ENCODE measurements around the gene RPL19.
"Not testable (repeated sequence)": the region's sequence is repeated elsewhere in the genome, so short reads cannot be mapped to it uniquely, and the experiment has no call there.

Gene RPL19

DNA sequence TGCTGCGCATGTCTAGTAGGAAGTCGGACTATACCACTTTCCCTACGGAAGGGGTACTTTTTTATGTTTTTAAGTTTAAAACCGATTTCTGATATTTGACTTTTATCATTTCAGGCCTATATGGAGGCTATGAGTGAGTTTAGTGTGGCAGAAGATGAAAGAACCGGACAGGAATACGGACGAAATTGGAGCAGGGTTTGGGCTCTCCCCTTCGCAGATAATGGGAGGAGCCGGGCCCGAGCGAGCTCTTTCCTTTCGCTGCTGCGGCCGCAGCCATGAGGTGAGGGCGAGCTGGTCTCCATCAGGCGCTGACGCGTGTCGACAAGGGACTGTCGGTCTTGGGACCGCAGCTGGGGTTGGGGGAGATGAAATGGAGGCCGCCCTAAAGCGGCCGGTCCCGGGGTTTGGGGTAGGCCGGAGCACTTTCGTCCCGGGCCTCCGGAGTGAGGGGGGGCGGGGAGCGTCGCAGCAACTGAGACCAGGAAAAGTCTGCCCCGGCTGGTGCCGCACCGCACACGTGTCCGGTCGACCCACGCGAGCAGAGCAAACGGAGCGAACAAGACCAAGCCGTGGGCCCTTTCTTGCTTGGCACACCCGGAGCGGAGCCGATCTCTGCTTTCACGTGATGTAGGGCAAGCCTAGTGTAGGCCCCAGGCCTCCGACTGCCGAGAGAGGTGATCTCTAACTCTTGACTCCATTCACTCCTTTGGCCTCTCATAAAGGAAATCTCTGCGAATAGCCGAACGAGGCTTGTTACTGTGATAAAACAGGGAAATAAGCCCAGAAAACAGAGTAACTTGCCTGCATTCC lies at the start of gene RPL19:
Gene RPL19, plus strand, starts transcription at position 214 of the 810 bp plus-strand sequence. Its CDS starts 62 bp downstream, at position 276.
- in situ Hi-C loops (cut with MboI; ENCODE audit: low sequenced_read_pairs) = no loop called here

DNA sequence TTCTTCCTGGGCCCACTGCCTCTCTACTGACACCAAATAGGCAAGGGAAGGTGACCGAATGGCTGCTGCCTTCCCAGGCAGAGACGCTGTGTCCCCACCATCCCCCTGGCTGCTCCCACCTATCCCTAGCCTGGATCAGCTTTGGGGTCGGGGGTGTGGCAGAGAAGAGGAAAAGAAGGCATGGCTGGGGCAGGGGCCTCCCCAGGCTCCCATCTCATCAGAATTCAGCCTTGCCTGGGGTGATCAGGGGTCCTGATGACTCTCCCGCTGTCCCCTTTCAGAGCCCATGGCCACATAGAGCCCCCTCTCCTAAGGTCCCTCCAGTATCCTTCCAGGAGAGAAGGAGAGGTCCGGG lies 49.3 kb upstream of the RPL19 start:
- in situ Hi-C loops (cut with MboI; ENCODE audit: low sequenced_read_pairs) = loop anchor here (10.0 kb wide), 1 partner anchor 166 kb away; no protein-coding TSS in a partner anchor

DNA sequence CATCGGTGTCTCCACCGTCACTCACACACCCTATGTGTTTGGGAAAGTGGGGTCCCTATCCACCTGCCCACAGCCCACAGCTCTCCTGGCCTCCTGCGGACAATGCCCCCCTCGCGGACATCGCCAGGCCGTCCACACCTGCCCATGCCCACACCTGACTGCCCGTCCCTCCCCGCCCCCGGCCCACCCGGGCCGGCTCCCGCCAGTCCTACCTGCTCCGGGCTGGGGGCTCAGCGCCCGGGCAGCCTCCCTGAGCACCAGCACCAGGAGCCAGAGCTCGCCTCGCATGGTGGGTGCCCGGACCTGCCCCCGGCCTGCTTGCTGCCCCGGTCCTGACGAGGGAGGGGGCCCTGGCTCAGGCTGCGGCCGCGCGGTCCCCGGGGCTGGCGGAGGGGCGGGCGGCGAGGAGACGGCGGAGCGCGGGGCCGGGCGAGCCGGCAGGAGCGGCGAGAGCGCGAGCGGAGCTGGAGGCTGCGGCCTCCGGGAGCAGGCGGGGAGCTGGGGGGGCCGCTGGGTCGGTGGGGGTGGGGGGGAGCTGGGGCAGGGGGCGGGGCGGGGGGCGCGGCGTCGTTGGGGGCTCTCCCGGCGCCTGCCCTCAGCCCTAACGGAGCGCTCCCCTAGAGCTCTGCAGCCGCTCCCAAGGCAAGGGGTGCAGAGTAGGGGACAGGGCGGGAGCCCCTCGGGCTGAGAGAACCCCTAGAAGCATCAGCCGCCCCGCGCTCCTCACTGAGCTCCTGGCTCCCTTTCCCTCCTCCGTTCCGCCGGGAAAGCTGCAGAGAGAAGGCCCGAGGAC lies 48.7 kb upstream of the RPL19 start, which contains the start of gene PLXDC1:
Gene PLXDC1, minus strand, starts transcription at position 488 of the 793 bp plus-strand sequence. Its CDS starts 200 bp downstream, at position 288.
- in situ Hi-C loops (cut with MboI; ENCODE audit: low sequenced_read_pairs) = loop anchor here (10.0 kb wide), 1 partner anchor 167 kb away; no protein-coding TSS in a partner anchor

- in situ Hi-C loops (cut with MboI; ENCODE audit: low sequenced_read_pairs) = loop anchor here (10.0 kb wide), 1 partner anchor 167 kb away; no protein-coding TSS in a partner anchor
These were observed 47.9 kb upstream of the RPL19 start for GRCh38 chr17:39151943-39152818.

GRCh38 chr17:39153599-39154051 lies 46.5 kb upstream of the RPL19 start:
- in situ Hi-C loops (cut with MboI; ENCODE audit: low sequenced_read_pairs) = loop anchor here (10.0 kb wide), 1 partner anchor 169 kb away; no protein-coding TSS in a partner anchor

GRCh38 chr17:39155654-39156053 lies 44.4 kb upstream of the RPL19 start:
- in situ Hi-C loops (cut with MboI; ENCODE audit: low sequenced_read_pairs) = loop anchor here (10.0 kb wide), 1 partner anchor 171 kb away; no protein-coding TSS in a partner anchor

- in situ Hi-C loops (cut with MboI; ENCODE audit: low sequenced_read_pairs) = loop anchor here (10.0 kb wide), 1 partner anchor 172 kb away; no protein-coding TSS in a partner anchor
These were observed 43.6 kb upstream of the RPL19 start for GRCh38 chr17:39156491-39156890.

DNA sequence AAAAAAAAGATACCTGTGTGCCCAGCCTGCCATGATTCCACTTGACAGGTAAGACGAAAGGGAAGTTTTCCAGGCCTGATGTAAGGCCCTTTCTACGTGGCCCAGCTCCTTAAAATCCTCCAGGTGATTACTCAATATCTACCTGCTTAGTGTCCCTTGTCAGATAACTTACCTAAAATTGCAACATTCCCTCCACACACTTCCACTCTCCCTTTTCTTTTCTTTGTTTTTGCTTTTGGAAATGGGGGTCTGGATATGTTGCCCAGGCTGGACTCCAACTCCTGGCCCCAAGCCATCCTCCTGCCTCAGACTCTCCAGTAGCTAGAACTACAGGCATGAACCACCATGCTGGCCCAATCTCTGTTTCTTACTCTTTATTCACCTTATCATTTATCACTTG lies 41.5 kb upstream of the RPL19 start:
- in situ Hi-C loops (cut with MboI; ENCODE audit: low sequenced_read_pairs) = loop anchor here (10.0 kb wide), 1 partner anchor 174 kb away; no protein-coding TSS in a partner anchor

DNA sequence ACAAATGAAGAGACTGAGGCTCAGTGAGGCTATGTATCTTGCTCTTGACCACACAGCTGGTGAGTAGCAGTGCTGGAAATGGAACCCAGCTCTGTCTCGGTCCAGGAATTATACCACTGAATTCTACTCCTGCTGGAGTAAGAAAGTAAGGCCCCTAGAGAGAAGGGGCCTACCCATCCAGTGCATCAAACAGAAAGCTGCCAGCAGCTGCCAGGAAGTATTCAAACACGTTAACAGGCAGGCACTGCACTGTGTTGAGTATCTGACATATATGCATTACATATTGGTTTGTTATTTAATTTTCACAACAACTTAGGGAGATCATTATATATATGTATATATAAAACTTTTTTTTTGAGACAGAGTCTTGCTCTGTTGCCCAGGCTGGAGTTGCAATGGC lies 38.1 kb upstream of the RPL19 start:
- in situ Hi-C loops (cut with MboI; ENCODE audit: low sequenced_read_pairs) = no loop called here

DNA sequence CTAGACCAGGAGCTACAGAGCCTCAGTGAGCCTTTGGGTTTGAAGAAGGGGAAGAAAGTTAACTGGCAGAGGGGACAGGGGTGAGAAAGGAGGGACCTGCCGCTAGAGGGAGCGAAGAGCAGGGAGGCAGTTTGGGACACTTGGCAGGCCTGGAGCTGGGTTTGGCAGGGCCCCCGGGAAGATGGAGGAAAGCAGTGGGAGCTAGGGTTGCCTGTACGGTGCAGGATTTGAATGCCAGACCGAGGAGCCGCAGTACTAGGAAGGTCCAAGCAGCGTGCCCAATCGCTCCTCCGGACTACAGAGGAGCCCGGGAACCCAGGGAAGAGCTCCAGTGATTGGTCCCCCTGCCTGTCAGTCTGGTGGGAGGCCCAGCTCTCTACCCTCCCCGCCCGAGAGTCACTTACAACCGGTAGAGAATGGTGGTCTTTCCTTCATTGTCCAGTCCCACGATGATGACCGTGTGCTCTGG lies 35.4 kb upstream of the RPL19 start:
- in situ Hi-C loops (cut with MboI; ENCODE audit: low sequenced_read_pairs) = no loop called here

DNA sequence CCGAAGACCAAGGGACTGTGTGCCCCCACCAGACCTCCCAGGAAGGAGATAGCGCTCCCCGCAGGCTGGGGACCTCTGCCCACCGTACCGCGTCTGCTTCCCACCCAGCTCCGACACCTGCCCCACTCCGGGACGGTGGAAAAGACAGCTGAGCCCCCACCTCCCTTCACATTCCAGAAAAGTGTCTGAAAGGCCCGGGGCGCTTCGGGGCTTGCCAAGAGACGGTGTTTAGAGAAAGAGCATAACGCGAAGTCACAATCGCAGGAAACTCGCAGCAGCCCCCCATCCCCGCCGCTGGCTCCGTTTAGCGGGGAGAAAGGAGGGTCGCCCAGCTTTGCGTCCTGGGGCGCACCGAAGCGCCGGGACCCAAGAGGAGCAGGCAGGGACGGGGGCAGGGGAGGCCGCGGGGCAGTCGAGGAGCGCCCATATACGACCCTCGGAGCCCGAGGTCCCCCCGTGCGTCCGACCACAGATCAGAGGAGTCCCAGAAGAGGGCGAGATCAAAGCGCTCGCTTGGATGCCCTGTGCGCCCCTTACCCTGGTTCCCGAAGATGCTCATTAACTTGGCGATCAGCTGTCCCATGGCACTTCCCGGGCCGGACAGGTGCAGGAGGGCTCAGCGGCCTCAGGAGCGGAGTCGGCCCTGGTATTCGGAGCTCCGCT lies 34.8 kb upstream of the RPL19 start:
- in situ Hi-C loops (cut with MboI; ENCODE audit: low sequenced_read_pairs) = no loop called here

GRCh38 chr17:39165841-39166349 lies 34.2 kb upstream of the RPL19 start, which contains the start of gene ARL5C:
Gene ARL5C, minus strand, starts transcription at chr17:39166161. Its CDS starts 401 bp downstream, at chr17:39165760.
- in situ Hi-C loops (cut with MboI; ENCODE audit: low sequenced_read_pairs) = no loop called here

GRCh38 chr17:39166437-39167335 lies 33.4 kb upstream of the RPL19 start:
- in situ Hi-C loops (cut with MboI; ENCODE audit: low sequenced_read_pairs) = no loop called here

DNA sequence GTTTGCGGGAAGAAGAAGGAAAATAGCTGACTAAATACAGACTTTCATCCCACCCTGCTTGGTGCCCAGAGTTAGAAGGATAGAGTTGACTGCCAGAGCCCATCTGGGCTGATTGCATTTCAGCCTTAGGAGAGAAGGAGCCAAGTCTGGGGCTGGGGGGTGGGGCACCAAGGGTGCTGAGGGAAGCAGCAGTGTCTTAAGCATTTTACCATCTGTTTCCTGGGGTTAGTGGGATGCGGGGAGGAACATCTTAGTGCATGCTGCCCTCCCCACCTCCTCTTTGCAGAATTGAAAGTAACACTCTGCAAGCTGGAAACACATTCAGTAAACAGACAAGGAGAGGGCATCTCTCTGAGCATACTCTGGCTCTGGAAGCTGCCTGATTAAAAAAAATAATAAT lies 32.6 kb upstream of the RPL19 start:
- in situ Hi-C loops (cut with MboI; ENCODE audit: low sequenced_read_pairs) = no loop called here

GRCh38 chr17:39168503-39168902 lies 31.6 kb upstream of the RPL19 start:
- in situ Hi-C loops (cut with MboI; ENCODE audit: low sequenced_read_pairs) = not testable (repeated sequence)

- in situ Hi-C loops (cut with MboI; ENCODE audit: low sequenced_read_pairs) = no loop called here
These were observed 31.0 kb upstream of the RPL19 start for GRCh38 chr17:39169101-39169500.

GRCh38 chr17:39169518-39169917 lies 30.6 kb upstream of the RPL19 start:
- in situ Hi-C loops (cut with MboI; ENCODE audit: low sequenced_read_pairs) = no loop called here

- in situ Hi-C loops (cut with MboI; ENCODE audit: low sequenced_read_pairs) = no loop called here
These were observed 30.0 kb upstream of the RPL19 start for GRCh38 chr17:39170109-39170508.

Measured in HL-60/S4 treated with retinoic acid at 250 ng/mL for 4 days and 3 days (cell line).